A549 (cell line): ENCODE results near the gene LIN37. TPM values are rescaled to one million over a fixed set of nuclear protein-coding genes. Genes with fewer than 3 reads are reported as not detected.

Source experiments
- ATAC-seq, 2 experiments: fragments of 200-7000 bp in 1 of 2; fragments of >200 bp in 1 of 2; cut with Nextera tagmentation in 1 of 2; cut with Tn5 transposase in 1 of 2; 3 replicates each; pipeline versions ENCODE4 v1.8.0 to v1.9.1; 2018 to 2020; ENCODE audit warnings: mild to moderate bottlenecking in 1 of 2, moderate library complexity in 1 of 2
- CTCF ChIA-PET: fragments of 300-600 bp; sonication (Branson Sonifier 250); formaldehyde crosslinking; extraction: SDS; loops from one replicate; lab custom pipeline; 2021; ENCODE audit warnings: antibody characterized with exemption, inconsistent platforms; lab: Yijun Ruan, JAX
- POLR2A ChIA-PET: fragments of 350-600 bp; formaldehyde crosslinking; extraction: SDS; loops from one replicate; lab custom pipeline; 2021; ENCODE audit warnings: antibody characterized with exemption, inconsistent platforms; lab: Yijun Ruan, JAX
- DNase-seq, 2 experiments: peaks; one replicate each; pipeline versions ENCODE4 v3.0.0 to v3.0.0-alpha.2; 2011 to 2016; ENCODE audit warnings: low read depth in 1 of 2, low spot score in 1 of 2
- FAIRE-seq: peaks from 2 replicates; lab custom pipeline; 2011; peaks lifted over from hg19 to GRCh38; lab: Jason Lieb, UNC
- H3K27ac ChIP-seq, 2 experiments: fragments of >200 bp; sonication (Bioruptor Twin); formaldehyde crosslinking; 3 replicates each; pipeline ENCODE4 v1.5.1; 2016 to 2017
- H3K4me1 ChIP-seq: fragments of >200 bp; sonication (Bioruptor Twin); formaldehyde crosslinking; 3 replicates; pipeline ENCODE4 v1.6.1; 2016
- H3K4me2 ChIP-seq: fragments of >200 bp; sonication (Bioruptor Twin); formaldehyde crosslinking; 3 replicates; pipeline ENCODE4 v1.6.1; 2016
- H3K4me3 ChIP-seq: fragments of >200 bp; sonication (Bioruptor Twin); formaldehyde crosslinking; 3 replicates; pipeline ENCODE4 v1.5.1; 2016
- H3K9me3 ChIP-seq: fragments of >200 bp; sonication (Bioruptor Twin); formaldehyde crosslinking; 3 replicates; pipeline ENCODE4 v1.6.1; 2016
- CBX8 ChIP-seq: fragments of 200-600 bp; sonication (generic); IDR thresholded peaks from 2 replicates; pipeline ENCODE4 v1.6.1; 2016
- CHD2 ChIP-seq: fragments of 150-350 bp; IDR thresholded peaks from 2 replicates; pipeline ENCODE4 v1.6.1; 2014; ENCODE audit warnings: low read length; ENCODE audit not compliant: partially characterized antibody
- E2F6 ChIP-seq: IDR thresholded peaks from 2 replicates; pipeline ENCODE4 v1.6.1; 2012; ENCODE audit warnings: low read depth, borderline replicate concordance
- FOSB ChIP-seq: fragments of 250-450 bp; sonication (Bioruptor Pico); IDR thresholded peaks from 2 replicates; pipeline ENCODE4 v1.5.0; 2020; ENCODE audit warnings: mild to moderate bottlenecking, moderate library complexity
- HDAC2 ChIP-seq: fragments of 200-600 bp; sonication (generic); IDR thresholded peaks from 2 replicates; pipeline ENCODE4 v1.6.1; 2016
- HES2 ChIP-seq: fragments of >200 bp; sonication (Bioruptor Twin); formaldehyde crosslinking; IDR thresholded peaks from 2 replicates; pipeline ENCODE4 v1.6.1; 2016
- HOXA7 ChIP-seq: fragments of 250-450 bp; sonication (Bioruptor Pico); IDR thresholded peaks from 2 replicates; pipeline ENCODE4 v1.5.0; 2020; ENCODE audit warnings: mild to moderate bottlenecking, moderate library complexity
- HOXB5 ChIP-seq: fragments of 250-450 bp; sonication (Bioruptor Pico); IDR thresholded peaks from 2 replicates; pipeline ENCODE4 v1.5.0; 2020; ENCODE audit warnings: mild to moderate bottlenecking, moderate library complexity
- KDM5A ChIP-seq: fragments of 200-600 bp; sonication (generic); IDR thresholded peaks from 2 replicates; pipeline ENCODE4 v1.6.1; 2016; ENCODE audit warnings: antibody characterized with exemption, mild to moderate bottlenecking
- NPAS2 ChIP-seq: fragments of 250-450 bp; sonication (Bioruptor Pico); IDR thresholded peaks from 2 replicates; pipeline ENCODE4 v1.8.0; 2022; ENCODE audit warnings: mild to moderate bottlenecking, moderate library complexity, borderline replicate concordance
- PBX3 ChIP-seq: IDR thresholded peaks from 2 replicates; pipeline ENCODE4 v1.6.1; 2012
- PHF8 ChIP-seq: fragments of 200-600 bp; sonication (generic); IDR thresholded peaks from 2 replicates; pipeline ENCODE4 v1.6.1; 2016; ENCODE audit warnings: low read depth, mild to moderate bottlenecking, antibody characterized with exemption, moderate library complexity, borderline replicate concordance
- POLR2A ChIP-seq: IDR thresholded peaks from 2 replicates; pipeline ENCODE4 v1.6.1; 2012; ENCODE audit warnings: mild to moderate bottlenecking, low read length
- POLR2AphosphoS2 ChIP-seq: conservative IDR thresholded peaks from 2 replicates; pipeline ENCODE4 v1.6.1; 2012; ENCODE audit warnings: low read length, improper control_type of control experiment, inconsistent platforms
- RCOR1 ChIP-seq: fragments of 150-350 bp; IDR thresholded peaks from 2 replicates; pipeline ENCODE4 v1.6.1; 2014; ENCODE audit warnings: antibody characterized with exemption, low read length, low read depth
- REST ChIP-seq: fragments of 200-600 bp; sonication (generic); IDR thresholded peaks from 2 replicates; pipeline ENCODE4 v1.6.1; 2016; ENCODE audit warnings: antibody characterized with exemption, mild to moderate bottlenecking, moderate library complexity
- ZFP36 ChIP-seq: fragments of 450-650 bp; IDR thresholded peaks from 2 replicates; pipeline ENCODE4 v1.6.1; 2014; ENCODE audit warnings: borderline replicate concordance; ENCODE audit not compliant: partially characterized antibody
- WGBS: methylation state at CpG from one replicate; pipeline ENCODE4 v1.1.6; 2017; ENCODE audit errors: missing lambda C conversion rate; 5-methylcytosine and 5-hydroxymethylcytosine counted together
- polyA plus RNA-seq, 4 experiments: library from polyadenylated mRNA; depleted of rRNA in 3 of 4; stranded (reverse); fragments of >200 nt; fragmentation: RNase III in 1 of 4; extraction: RNeasy Plus Mini Kit Qiagen cat#74134 plus additional on column Dnase treatment in 1 of 4; gene quantifications; 2 replicates in 3 of 4; 3 replicates in 1 of 4; pipeline ENCODE4 v1.2.3, GENCODE V29; 2011 to 2017

LIN37 gene
- polyA plus RNA-seq, 2 of the 4 experiments (the other 2 are of a cell fraction) = 8.1 to 23.1 TPM

GRCh38 chr19:35788205-35788960 lies 40.0 kb downstream of the LIN37 start:
- DNase-seq (no peak), FAIRE-seq (no peak), ATAC-seq (no peak)
- ChIA-PET POLR2A (interaction anchor here (0.7 kb wide), 1 partner anchor 23 kb away, joined by 5 read pairs; no protein-coding TSS in a partner anchor), CTCF (interaction anchor here (0.8 to 5.9 kb wide), 10 partner anchors 8 to 158 kb away, joined by 3 to 23 read pairs (median 4); no protein-coding TSS in a partner anchor)
- Histone ChIP-seq H3K4me2 (no peak overlapping the region), H3K4me1 (peaks cover 4% of the 10 kb centered on the region), H3K27ac (no peak overlapping the region), H3K9me3 (no peaks in the 10 kb centered on the region), H3K4me3 (no peak overlapping the region)
- no peak for TF ChIP-seq HDAC2
- no peak for TF ChIP-seq NPAS2 (CRISPR knock-in tag)
- no peak for TF ChIP-seq PHF8
- TF ChIP-seq ZFP36 = no peak
- TF ChIP-seq PBX3 = no peak
- no peak for TF ChIP-seq HOXB5 (CRISPR knock-in tag)
- no peak for TF ChIP-seq KDM5A
- no peak for TF ChIP-seq POLR2A
- TF ChIP-seq HOXA7 (CRISPR knock-in tag) = no peak
- no peak for TF ChIP-seq RCOR1
- no peak for TF ChIP-seq CBX8
- no peak for TF ChIP-seq FOSB (CRISPR knock-in tag)
- whole genome bisulfite sequencing = 69% methylated on average over 11 of the region's 12 CpGs

GRCh38 chr19:35789195-35789977 lies 41.0 kb downstream of the LIN37 start:
- Histone ChIP-seq H3K9me3 (no peaks in the 10 kb centered on the region), H3K4me2 (no peak overlapping the region), H3K4me1 (peaks cover 8% of the 10 kb centered on the region), H3K4me3 (no peak overlapping the region), H3K27ac (no peak overlapping the region)
- FAIRE-seq (no peak), DNase-seq (no peak), ATAC-seq (peak in 1 of 2 experiments; percentile 7; a peak in 2 of 6 replicates)
- ChIA-PET POLR2A (no interaction called here), CTCF (interaction anchor here (0.6 to 5.9 kb wide), 15 partner anchors 9 to 157 kb away, joined by 3 to 23 read pairs (median 4); partner anchors contain the start of gene KIRREL2)
- no peak for TF ChIP-seq HOXA7 (CRISPR knock-in tag)
- TF ChIP-seq HES2 = no peak
- TF ChIP-seq REST = no peak
- no peak for TF ChIP-seq CHD2
- no peak for TF ChIP-seq POLR2AphosphoS2
- TF ChIP-seq E2F6 = no peak
- 61% methylated on average over 11 of the region's 11 CpGs for WGBS
